Bone marrow (tissue), 2 donors: ENCODE results near the gene MALRD1.

Experiments
- DNase-seq, 2 donors: peaks; one replicate each; lab custom pipeline; 2025; lab: John Stamatoyannopoulos, UW

MALRD1 gene

DNA sequence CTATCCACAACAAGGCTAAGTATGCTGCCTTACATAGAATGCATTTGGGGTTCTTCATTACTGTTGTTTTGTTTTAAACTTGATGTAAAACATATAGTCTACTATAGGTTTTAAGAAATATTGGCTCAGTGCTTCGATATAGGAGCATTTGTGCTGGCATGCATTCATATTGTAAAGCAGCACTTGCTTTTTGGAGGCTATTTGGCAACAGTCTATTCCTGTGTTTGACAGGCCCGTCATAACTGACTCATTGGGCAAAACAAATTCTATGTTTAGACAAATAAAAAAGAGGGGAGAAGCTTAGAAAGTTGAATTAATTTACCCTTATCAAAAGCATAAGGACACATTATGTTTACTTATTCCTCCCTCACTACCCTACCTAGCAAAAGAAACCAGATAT lies 729.2 kb downstream of the MALRD1 start:
- no peak for DNase-seq

DNA sequence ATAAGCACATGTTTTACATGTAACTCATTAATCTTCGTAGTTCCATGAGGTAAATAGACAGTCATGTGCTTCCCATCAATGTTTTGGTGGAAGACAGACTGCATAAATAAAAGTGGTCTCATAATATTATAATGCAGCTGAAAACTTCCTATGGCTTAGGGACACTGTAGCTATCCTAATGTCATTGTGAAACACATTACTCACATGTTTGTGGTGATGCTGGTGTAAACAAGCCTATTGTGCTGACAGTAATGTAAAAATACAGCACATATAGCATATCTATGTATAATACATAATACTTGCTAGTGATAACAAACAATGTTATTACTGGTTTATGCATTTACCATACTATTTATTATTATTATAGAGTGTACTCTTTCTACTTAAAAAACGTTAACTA lies 730.4 kb downstream of the MALRD1 start:
- DNase-seq, result no peak

DNA sequence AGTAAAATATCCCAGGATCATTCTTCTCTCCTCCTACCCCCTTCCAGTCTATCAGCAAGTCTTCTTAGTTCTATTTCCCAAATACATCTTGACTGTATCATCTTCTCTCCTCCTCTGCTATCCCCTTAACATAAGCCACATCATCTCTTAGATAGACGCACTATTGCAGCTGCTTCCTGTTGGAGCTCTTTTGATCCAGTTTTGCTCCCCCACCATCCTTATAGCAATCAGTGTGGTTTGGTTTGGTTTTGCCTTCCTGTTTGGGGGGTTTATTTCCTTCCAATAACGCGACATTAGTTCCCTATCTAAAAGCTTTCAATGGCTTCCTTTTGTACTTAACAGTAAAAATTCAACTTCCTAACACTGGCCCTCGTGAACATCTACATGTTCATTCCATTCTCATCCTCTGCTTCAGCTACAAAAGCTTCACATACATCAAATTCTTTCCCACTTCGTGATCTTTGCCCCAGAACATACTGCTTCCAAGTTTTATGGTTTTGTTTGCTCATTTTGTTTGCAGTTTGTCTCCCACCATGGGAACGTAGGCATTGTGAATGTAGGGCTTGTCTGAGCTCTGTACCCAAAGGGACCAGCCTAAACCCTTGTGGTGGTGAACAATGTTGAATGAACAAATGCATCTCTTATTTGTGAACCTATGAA lies 734.0 kb downstream of the MALRD1 start:
- no peak for DNase-seq

DNA sequence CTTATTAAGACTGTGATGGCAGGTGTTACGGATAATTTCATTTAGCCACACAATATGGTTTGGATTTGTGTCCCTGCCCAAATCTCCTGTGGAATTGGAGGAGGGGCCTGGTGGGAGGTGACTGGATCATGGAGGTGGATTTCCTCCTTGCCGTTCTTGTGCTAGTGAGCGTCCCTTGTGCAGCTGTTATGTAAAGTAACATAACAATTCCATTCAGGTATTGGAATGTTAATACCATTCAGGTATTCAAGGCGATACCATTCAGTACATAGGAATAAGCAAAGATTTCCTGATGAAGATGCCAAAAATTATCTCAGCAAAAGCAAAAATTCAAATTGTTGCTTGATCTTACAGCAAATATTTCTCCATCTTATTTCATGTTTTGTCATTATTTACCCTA lies 735.1 kb downstream of the MALRD1 start:
- no peak for DNase-seq
